OCI-LY7 (cell line): ENCODE data around the gene TBC1D23. TPM values are rescaled to one million over a fixed set of nuclear protein-coding genes. Genes with fewer than 3 reads are reported as not detected.
"Not testable (repeated sequence)": the region's sequence is repeated elsewhere in the genome, so short reads cannot be mapped to it uniquely, and the experiment has no call there.

Experiments used
- BruUV-seq: library from RNA; stranded (reverse); fragments of 400-500 nt; replicated peaks from 2 replicates; lab custom pipeline; 2021; lab: Mats Ljungman, UMichigan
- CTCF ChIA-PET: fragments of 300-600 bp; sonication (Branson Sonifier 250); formaldehyde crosslinking; loops from one replicate; lab custom pipeline; 2022; ENCODE audit warnings: antibody characterized with exemption; ENCODE audit not compliant: unreplicated experiment; lab: Charles Lee
- POLR2A ChIA-PET: fragments of 300-600 bp; sonication (Branson Sonifier 250); formaldehyde crosslinking; loops from one replicate; lab custom pipeline; 2022; ENCODE audit warnings: antibody characterized with exemption; lab: Charles Lee
- DNase-seq: peaks from one replicate; pipeline ENCODE4 v3.0.0-alpha.2; 2015; ENCODE audit warnings: low spot score
- H2AFZ ChIP-seq: fragments of 200-600 bp; sonication (generic), shearing (Covaris generic); 2 replicates; pipeline ENCODE4 v1.6.1; 2014; ENCODE audit warnings: mild to moderate bottlenecking, antibody characterized with exemption, low read length, moderate library complexity
- H3K27ac ChIP-seq: fragments of 200-600 bp; sonication (generic); 2 replicates; pipeline ENCODE4 v1.5.1; 2014; ENCODE audit warnings: mixed run types, low read depth, mild to moderate bottlenecking, moderate library complexity, low read length, inconsistent platforms; ENCODE audit not compliant: poor library complexity, severe bottlenecking
- H3K36me3 ChIP-seq: fragments of 200-600 bp; sonication (generic); 2 replicates; pipeline ENCODE4 v1.6.1; 2014; ENCODE audit warnings: mild to moderate bottlenecking, antibody characterized with exemption, low read length, moderate library complexity, mixed read lengths; ENCODE audit not compliant: insufficient read depth
- H3K4me1 ChIP-seq: fragments of 200-600 bp; sonication (generic); 2 replicates; pipeline ENCODE4 v1.5.1; 2014; ENCODE audit warnings: mild to moderate bottlenecking, low read length; ENCODE audit not compliant: insufficient read depth, poor library complexity, severe bottlenecking
- H3K4me2 ChIP-seq: fragments of 200-600 bp; sonication (generic); 2 replicates; pipeline ENCODE4 v1.6.1; 2014; ENCODE audit warnings: mild to moderate bottlenecking, low read length
- H3K4me3 ChIP-seq: fragments of 200-600 bp; sonication (generic); 2 replicates; pipeline ENCODE4 v1.5.1; 2014; ENCODE audit warnings: mild to moderate bottlenecking, low read depth, low read length; ENCODE audit not compliant: poor library complexity, severe bottlenecking
- H3K79me2 ChIP-seq: fragments of 200-600 bp; sonication (generic); 2 replicates; pipeline ENCODE4 v1.6.1; 2016; ENCODE audit warnings: low read depth, mild to moderate bottlenecking, low read length, moderate library complexity, mixed read lengths; ENCODE audit not compliant: insufficient read depth
- H3K9me2 ChIP-seq: fragments of 200-600 bp; sonication (generic); 2 replicates; pipeline ENCODE4 v1.6.1; 2016; ENCODE audit warnings: mild to moderate bottlenecking, low read length, mixed read lengths; ENCODE audit not compliant: insufficient read depth
- H3K9me3 ChIP-seq: fragments of 200-600 bp; sonication (generic); 2 replicates; pipeline ENCODE4 v1.6.1; 2014; ENCODE audit warnings: mild to moderate bottlenecking, mixed run types, low read length, mixed read lengths
- H4K20me1 ChIP-seq: fragments of 200-600 bp; sonication (generic); 2 replicates; pipeline ENCODE4 v1.6.1; 2014; ENCODE audit warnings: mild to moderate bottlenecking, antibody characterized with exemption, low read length, moderate library complexity, mixed read lengths; ENCODE audit not compliant: insufficient read depth
- EZH2phosphoT487 ChIP-seq: fragments of 200-600 bp; sonication (generic); IDR thresholded peaks from 2 replicates; pipeline ENCODE4 v1.6.1; 2018; ENCODE audit warnings: low read depth, borderline replicate concordance, mild to moderate bottlenecking, mixed run types, antibody characterized with exemption, low read length, moderate library complexity, mixed read lengths
- intact Hi-C: fragments of 100-400 bp; cut with micrococcal nuclease; formaldehyde crosslinking; loops from one replicate; pipeline ENCODE4 v1.10.0; 2022; ENCODE audit not compliant: unreplicated experiment
- total RNA-seq, 2 experiments: library from RNA; depleted of rRNA in 1 of 2; stranded (reverse); fragments of >200 nt in 1 of 2; shearing (Covaris generic) in 1 of 2; gene quantifications; 2 replicates each; pipeline ENCODE4 v1.2.3, GENCODE V29; 2014 to 2022
- TF ChIP-seq, protein P1 (sequence below): fragments of 200-600 bp; sonication (generic); conservative IDR thresholded peaks from 2 replicates; pipeline ENCODE4 v1.5.1; 2014; ENCODE audit warnings: mild to moderate bottlenecking, antibody characterized with exemption, low read length, moderate library complexity, mixed read lengths

TBC1D23 gene
- total RNA-seq, 2 experiments from 2014 or later = 12.0 to 23.4 TPM

DNA sequence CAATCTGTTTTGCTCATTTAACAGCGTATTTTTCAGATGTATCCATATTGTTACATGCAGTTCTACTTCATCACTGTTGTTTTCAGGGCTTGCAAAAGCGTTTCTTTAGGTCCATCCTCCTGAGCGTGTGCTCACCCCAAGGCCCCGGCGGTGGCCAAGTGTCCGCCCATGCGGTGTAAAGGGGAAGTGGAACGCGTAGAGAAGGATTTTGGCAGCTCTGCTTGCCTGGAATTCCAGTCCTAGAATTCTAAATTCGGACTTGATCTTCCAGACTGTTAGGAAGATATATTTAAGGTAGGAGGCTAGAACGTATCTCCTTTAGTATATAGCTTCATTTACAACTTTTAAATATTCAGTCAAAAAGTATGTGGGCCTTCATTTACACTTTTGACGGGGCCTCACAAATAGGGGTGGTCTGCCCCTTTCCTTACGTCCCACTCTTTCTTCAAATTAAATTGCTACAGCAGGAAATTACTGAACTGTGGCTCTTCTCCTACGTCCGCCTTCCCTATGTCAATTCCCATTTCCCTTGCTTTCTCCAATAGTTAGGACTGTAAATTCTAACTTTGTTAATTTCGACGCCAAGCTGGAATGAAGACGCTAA, 609 bp upstream of the TBC1D23 start:
- intact Hi-C loops = loop anchor here (1.0 to 5.0 kb wide), 2 partner anchors 141 to 443 kb away; partner anchors contain the start of genes CMSS1, LNP1 and TOMM70
- no peaks in the 10 kb centered on the region for H3K9me2 ChIP-seq

DNA sequence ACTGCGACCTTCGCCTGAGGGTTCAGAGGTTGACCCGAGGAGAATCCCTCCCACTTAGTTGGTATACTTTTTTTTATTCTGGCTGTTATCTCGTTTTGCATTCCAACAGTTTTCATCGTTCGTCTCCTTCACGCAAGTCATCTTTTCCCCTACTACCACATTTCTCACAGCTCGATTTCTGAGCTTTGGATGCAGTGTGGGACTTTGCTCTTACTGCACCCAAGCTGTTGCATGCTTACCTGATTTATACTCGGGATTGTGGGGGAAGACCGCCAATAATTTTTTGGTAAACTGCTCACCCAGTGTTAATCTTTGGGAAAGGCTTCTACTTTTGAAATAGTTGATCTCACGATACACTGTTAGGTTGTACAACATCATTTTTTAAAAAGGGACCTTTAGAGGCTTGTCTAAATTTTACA, 702 bp downstream of the TBC1D23 start:
- Histone ChIP-seq H3K4me3 (peak overlapping the region; percentile 91), H3K4me1 (peaks cover 14% of the 10 kb centered on the region), H3K9me2 (no peaks in the 10 kb centered on the region), H3K9me3 (no peaks in the 10 kb centered on the region), H3K36me3 (no peaks in the 10 kb centered on the region), H4K20me1 (peaks cover 9% of the 10 kb centered on the region; the same call in 1 of the 2 replicates), H3K79me2 (peaks cover 37% of the 10 kb centered on the region), H3K4me2 (peak overlapping the region; percentile 90), H2AFZ (peak overlapping the region; percentile 88; the same call in 1 of the 2 replicates), H3K27ac (no peak overlapping the region)
- ChIA-PET CTCF (no interaction called here), POLR2A (interaction anchor here (1.0 to 1.9 kb wide), 3 partner anchors 13 to 73 kb away, joined by 3 to 8 read pairs (median 6); partner anchors contain the start of gene NIT2)
- intact Hi-C loops = loop anchor here (5.0 kb wide), 1 partner anchor 444 kb away; the partner anchor contains the start of gene CMSS1
- DNase-seq = no peak
- TF ChIP-seq, protein P1, sequence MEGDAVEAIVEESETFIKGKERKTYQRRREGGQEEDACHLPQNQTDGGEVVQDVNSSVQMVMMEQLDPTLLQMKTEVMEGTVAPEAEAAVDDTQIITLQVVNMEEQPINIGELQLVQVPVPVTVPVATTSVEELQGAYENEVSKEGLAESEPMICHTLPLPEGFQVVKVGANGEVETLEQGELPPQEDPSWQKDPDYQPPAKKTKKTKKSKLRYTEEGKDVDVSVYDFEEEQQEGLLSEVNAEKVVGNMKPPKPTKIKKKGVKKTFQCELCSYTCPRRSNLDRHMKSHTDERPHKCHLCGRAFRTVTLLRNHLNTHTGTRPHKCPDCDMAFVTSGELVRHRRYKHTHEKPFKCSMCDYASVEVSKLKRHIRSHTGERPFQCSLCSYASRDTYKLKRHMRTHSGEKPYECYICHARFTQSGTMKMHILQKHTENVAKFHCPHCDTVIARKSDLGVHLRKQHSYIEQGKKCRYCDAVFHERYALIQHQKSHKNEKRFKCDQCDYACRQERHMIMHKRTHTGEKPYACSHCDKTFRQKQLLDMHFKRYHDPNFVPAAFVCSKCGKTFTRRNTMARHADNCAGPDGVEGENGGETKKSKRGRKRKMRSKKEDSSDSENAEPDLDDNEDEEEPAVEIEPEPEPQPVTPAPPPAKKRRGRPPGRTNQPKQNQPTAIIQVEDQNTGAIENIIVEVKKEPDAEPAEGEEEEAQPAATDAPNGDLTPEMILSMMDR = no peak
- TF ChIP-seq EZH2phosphoT487 = no peak
- BruUV-seq = TSS peak; percentile 69

More for the DNA sequence above, 609 bp upstream of the TBC1D23 start:
- Histone ChIP-seq H4K20me1 (peaks cover 7% of the 10 kb centered on the region; the same call in 1 of the 2 replicates), H2AFZ (peak overlapping the region; percentile 99), H3K4me1 (peaks cover 14% of the 10 kb centered on the region), H3K4me2 (peak overlapping the region; percentile 73), H3K36me3 (no peaks in the 10 kb centered on the region), H3K4me3 (peak overlapping the region; percentile 91), H3K27ac (no peak overlapping the region), H3K79me2 (peaks cover 27% of the 10 kb centered on the region), H3K9me3 (no peaks in the 10 kb centered on the region)
- no peak for DNase-seq
- ChIA-PET POLR2A (interaction anchor here (0.7 to 1.9 kb wide), 11 partner anchors 9 to 432 kb away, joined by 3 to 8 read pairs (median 3); partner anchors contain the start of genes LNP1, NIT2 and TOMM70), CTCF (no interaction called here)
- no peak for TF ChIP-seq EZH2phosphoT487
- TF ChIP-seq, protein P1 = no peak
- TSS peak; percentile 89 for BruUV-seq

DNA sequence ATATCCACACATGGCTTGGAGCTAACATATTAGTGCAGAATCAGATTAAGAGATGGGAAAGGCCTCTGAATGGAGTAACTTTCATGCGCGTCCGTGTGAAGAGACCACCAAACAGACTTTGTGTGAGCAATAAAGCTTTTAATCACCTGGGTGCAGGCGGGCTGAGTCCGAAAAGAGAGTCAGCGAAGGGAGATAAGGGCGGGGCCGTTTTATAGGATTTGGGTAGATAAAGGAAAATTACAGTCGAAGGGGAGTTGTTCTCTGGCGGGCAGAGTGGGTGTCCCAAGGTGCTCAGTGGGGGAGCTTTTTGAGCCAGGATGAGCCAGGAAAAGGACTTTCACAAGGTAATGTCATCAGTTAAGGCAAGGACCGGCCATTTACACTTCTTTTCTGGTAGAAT, 2.1 kb downstream of the TBC1D23 start:
- CTCF ChIA-PET, BruUV-seq, H3K36me3 ChIP-seq, DNase-seq, H2AFZ ChIP-seq, H3K4me2 ChIP-seq, H3K27ac ChIP-seq, H3K9me2 ChIP-seq, H3K4me3 ChIP-seq, H3K9me3 ChIP-seq: not testable (repeated sequence)
- Histone ChIP-seq H4K20me1 (peaks cover 15% of the 10 kb centered on the region), H3K79me2 (peaks cover 40% of the 10 kb centered on the region), H3K4me1 (peaks cover 14% of the 10 kb centered on the region)
- intact Hi-C loops = loop anchor here (5.0 kb wide), 1 partner anchor 446 kb away; the partner anchor contains the start of gene CMSS1
- POLR2A ChIA-PET = interaction anchor here (0.7 kb wide), 3 partner anchors 8 to 1430 kb away, joined by 3 to 4 read pairs (median 3); no protein-coding TSS in a partner anchor
